OCI-LY7 (cell line): ENCODE measurements around the gene PTPRM.

Experiments
- CTCF ChIP-seq: fragments of 200-600 bp; sonication (generic); conservative IDR thresholded peaks from 2 replicates; pipeline ENCODE4 v1.5.1; 2014; ENCODE audit warnings: mild to moderate bottlenecking, antibody characterized with exemption, low read length, moderate library complexity, mixed read lengths
- EZH2phosphoT487 ChIP-seq: fragments of 200-600 bp; sonication (generic); IDR thresholded peaks from 2 replicates; pipeline ENCODE4 v1.6.1; 2018; ENCODE audit warnings: low read depth, borderline replicate concordance, mild to moderate bottlenecking, mixed run types, antibody characterized with exemption, low read length, moderate library complexity, mixed read lengths

DNA sequence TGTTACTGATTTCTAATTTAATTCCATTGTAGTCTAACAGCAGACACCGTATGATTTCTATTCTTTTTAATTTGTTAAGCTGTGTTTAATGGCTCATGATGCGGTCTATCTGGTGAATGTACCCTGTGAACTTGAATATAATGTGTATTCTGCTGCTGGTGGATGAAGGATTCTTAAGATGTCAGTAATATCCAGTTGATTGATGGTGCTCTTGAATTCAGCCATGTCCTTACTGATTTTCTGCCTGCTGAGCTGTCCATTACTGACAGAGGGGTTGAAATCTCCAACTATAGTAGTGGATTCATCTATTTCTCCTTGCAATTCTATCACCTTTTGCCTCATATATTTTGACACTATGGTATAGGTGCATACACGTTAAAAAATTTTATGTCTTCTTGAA lies 668.8 kb downstream of the PTPRM start:
- TF ChIP-seq CTCF (no peak), EZH2phosphoT487 (no peak)
